SK-MEL-5 (cell line): ENCODE measurements around the gene HTT-AS. TPM values are rescaled to one million over a fixed set of nuclear protein-coding genes. Genes with fewer than 3 reads are reported as not detected.

ENCODE experiments used
- DNase-seq: peaks from one replicate; pipeline ENCODE4 v3.0.0-alpha.2; 2016; ENCODE audit warnings: low read depth, low spot score
- in situ Hi-C: cut with HindIII; loops from 2 replicates; pipeline ENCODE4 v1.10.0; 2016; ENCODE audit warnings: low sequenced_read_pairs, high pct_unique_total_duplicates, low pct_unique_long_range_greater_than_20kb
- total RNA-seq: library from RNA; depleted of rRNA; stranded (reverse); fragments of >200 nt; shearing (Covaris generic); gene quantifications from 2 replicates; pipeline ENCODE4 v1.2.3, GENCODE V29; 2014

The HTT-AS gene
- total RNA-seq, 1 experiment from 2014 or later = not detected

DNA sequence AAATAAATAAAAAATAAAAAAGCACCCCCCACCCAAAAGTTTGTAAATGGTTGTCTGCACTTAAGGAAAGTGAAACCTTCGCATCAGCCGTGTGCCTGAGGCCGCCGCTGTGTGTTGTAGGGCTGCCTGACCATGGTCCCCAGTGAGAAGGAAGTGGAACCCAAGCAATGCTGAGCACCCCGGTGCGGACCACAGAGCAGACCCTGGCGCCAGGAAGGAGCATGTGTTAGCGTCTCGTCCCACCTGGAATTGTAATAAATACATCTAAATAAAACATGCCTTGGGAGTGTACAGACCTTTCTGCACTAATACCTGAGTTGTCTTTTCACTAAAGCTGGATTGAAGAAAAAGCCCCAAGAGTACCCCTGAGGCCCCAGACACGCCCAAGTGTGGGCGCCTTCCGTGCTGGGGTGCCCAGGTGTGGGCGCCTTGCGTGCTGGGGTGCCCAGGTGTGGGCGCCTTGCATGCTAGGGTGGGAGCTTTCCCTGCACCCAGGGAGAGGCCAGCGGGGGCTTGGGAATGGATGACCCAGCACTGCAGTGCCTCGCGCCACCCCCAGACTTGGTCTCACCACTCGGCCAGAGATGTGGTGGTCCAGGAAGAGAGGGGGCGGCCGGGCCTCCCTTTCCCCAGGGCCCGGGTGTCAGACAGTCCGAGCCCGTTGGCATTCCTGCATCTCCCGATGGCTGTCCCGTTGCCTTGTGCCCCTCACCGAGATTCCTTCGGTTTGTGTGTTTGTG is 33.7 kb downstream of the HTT-AS start:
- in situ Hi-C loops = no loop called here
- DNase-seq = no peak

- in situ Hi-C loops = no loop called here
- no peak for DNase-seq
These were observed 34.5 kb downstream of the HTT-AS start for GRCh38 chr4:3039706-3040366.

- DNase-seq = no peak
- in situ Hi-C loops = no loop called here
These were observed 36.3 kb downstream of the HTT-AS start for GRCh38 chr4:3037957-3038461.

DNA sequence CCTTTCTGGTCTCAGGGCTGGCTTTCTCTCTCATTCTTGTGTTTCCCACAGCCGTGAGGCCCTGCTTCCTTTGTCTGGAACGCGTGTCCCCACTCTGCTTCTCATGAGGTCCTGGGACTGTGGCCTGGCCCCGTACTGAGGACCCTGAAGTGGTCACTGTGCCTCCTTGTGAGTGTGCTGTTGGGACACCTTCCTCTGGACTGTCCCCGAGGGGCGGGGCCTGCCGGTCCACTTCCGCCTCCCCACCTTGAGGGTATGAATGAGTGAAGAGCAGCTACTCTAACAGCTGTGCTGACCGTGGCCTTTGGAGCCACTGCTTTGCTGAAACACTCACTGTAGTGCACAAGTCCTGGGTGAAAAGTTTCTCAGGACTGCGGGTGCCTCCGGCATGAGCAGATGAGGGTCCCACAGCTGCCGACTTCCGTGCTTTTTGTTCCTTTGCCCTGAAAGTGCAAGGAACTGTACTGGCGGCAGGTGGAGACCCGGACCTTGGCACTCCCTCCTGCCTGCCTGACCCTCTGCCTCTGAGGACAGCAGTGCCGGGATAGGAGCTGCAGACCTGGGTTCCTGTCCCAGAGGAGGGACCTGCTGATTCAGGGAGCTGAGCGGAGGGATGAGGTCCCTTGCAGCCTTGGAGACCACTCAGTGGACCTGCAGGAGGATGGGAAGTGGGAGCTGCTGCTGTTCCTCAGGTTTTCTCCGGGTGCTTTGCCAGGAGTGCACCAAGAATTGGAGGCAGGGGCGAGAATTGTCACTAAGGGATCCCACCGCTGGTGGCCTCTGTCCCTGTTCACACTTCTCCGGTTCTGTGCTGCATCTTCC is 38.0 kb downstream of the HTT-AS start:
- no peak for DNase-seq
- in situ Hi-C loops = no loop called here

DNA sequence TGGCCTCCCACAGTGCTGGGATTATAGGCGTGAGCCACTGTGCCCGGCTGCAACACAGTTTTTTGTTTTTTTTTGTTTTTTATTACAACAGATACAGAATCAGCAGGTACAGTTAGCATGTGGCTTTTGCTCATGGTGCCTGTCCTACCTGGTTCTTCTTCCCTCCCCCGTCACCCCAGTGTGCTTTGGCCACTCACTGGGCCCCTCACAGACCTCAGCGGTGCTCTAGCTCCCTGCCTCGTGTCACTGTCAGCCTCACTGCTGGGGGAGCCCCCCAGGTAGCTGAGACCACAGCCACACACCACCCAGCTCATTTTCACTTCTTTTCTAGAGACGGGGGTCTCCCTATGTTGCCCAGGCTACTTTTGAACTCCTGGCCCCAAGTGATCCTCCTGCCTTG is 38.7 kb downstream of the HTT-AS start:
- in situ Hi-C loops = no loop called here
- no peak for DNase-seq

- no peak for DNase-seq
- in situ Hi-C loops = no loop called here
These were observed 39.1 kb downstream of the HTT-AS start for GRCh38 chr4:3035249-3035648.

- in situ Hi-C loops = no loop called here
- no peak for DNase-seq
These were observed 40.1 kb downstream of the HTT-AS start for GRCh38 chr4:3034231-3034630.

DNA sequence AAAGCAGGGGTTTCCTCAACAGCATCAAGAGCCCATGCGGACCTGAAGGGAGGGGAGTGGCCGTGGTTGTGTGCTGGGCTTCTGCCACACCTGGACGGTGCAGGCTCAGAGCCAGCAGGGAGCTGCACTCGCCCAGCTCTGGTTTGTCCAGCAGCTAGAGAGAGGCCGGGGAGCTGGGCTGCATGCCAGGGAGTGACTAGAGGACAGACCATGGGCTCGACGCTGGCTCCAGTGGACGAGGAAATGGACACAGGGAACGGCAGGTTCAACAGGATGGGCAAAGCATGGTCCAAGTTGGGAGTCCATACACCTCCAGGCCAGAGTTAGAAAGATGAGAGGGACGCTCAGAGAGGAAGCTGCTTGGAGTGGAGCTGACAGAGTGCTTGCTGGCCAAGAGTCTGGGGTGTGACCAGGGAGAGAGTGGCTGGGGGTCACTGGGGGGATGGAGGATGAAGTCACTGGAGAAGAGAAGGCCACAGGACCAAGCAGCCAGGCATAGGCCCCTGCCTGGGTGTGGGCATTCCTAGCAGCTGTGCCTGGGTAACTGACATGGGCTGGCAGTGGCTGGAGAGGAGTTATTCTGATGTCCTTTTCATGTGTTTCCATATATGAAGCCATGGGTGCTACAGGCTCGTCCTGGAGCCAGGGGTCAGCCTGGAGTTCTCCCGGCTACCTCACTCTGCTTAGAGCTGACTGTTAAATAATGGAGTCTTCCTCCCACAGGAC is 42.8 kb downstream of the HTT-AS start:
- no peak for DNase-seq
- in situ Hi-C loops = no loop called here

DNA sequence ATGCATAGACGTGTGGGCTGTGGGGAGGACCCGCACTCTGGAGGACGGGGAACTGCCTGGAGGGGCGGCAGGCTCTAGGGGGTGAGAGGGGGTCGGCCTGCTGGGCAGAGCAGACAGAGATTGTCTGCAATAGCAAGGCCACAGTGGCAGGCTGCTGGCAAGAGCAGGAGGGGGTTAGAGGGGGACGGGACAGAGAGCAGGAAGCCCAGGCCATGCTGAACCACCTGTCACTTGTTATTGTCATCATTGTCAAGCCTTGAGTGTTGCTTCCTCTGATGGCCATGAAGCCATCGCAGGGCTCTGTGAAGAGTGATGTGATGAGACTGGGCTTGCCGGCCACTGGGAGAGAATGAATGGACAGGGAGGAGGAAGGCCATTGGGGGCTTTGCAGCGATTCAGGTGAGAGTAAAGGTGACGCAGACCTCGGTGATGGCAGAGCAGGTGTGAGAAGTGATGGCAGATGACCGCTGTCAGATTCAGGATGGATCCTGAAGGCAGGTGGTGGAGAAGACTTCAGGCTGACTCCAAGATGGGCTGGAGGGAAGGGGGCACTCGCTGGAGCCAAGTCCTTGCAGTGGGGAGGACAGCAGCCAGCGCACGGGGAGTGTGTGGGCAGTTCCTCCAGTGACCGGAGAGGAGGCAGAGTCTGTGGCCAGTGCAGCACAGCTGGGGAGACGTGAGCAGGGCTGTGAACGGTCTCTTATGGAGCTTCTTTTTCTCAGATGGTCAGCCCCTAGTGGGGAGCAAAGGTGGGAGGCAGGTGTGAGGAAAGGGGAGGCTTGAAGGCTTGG is 43.6 kb downstream of the HTT-AS start:
- no peak for DNase-seq
- in situ Hi-C loops = no loop called here

DNA sequence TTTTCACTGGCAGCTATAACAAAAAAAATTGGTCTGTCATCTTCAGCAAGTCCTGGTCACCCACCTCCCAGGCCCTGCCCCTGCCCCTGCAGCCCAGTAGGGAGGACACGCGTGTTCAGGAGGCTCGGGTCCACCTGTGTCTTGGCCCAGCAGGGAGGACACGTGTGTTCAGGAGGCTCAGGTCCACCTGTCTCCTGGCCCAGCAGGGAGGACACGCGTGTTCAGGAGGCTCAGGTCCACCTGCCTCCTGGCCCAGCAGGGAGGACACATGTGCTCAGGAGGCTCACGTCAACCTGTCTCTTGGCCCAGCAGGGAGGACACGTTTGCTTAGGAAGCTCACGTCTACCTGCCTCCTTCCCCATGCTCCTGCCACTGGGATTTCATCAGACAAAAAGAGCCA is 44.9 kb downstream of the HTT-AS start:
- in situ Hi-C loops = no loop called here

GRCh38 chr4:3026540-3026939 is 47.8 kb downstream of the HTT-AS start:
- no peak for DNase-seq
- in situ Hi-C loops = no loop called here

More for the DNA sequence above, 44.9 kb downstream of the HTT-AS start:
- no peak for DNase-seq

DNA sequence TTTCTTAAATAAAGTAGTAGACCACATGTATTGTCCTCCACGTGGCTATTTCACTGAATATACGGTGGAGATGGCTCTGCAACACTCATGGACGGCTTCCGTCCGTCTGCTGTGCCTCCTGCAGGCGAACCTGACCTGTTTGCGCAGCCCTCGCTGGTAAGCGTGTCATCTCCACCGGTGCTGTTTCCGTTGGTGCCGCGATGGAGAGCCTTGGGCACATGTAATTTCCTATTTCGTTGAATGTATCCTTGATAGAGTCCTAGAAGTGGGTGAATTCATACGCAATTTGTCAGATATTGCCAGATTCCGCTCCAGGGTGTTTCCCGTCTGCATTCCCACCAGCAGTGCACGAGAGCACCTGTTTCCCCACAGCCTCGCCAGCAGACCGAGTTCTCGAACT is 48.5 kb downstream of the HTT-AS start:
- in situ Hi-C loops = no loop called here
- no peak for DNase-seq

GRCh38 chr4:3022651-3023050 is 51.7 kb downstream of the HTT-AS start:
- in situ Hi-C loops = no loop called here
- DNase-seq = no peak

- no peak for DNase-seq
- in situ Hi-C loops = no loop called here
These were observed 52.2 kb downstream of the HTT-AS start for GRCh38 chr4:3022112-3022511.

- no peak for DNase-seq
- in situ Hi-C loops = no loop called here
These were observed 52.7 kb downstream of the HTT-AS start for GRCh38 chr4:3021627-3022026.

GRCh38 chr4:3021127-3021526 is 53.2 kb downstream of the HTT-AS start:
- in situ Hi-C loops = no loop called here
- DNase-seq = no peak
